ENCODE measurements around the gene CFAP73. TPM values are rescaled to one million over a fixed set of nuclear protein-coding genes. Genes with fewer than 3 reads are reported as not detected.
"Not testable (repeated sequence)": the region's sequence is repeated elsewhere in the genome, so short reads cannot be mapped to it uniquely, and the experiment has no call there.

Gene CFAP73
- total RNA-seq, 1 donor = not detected

DNA sequence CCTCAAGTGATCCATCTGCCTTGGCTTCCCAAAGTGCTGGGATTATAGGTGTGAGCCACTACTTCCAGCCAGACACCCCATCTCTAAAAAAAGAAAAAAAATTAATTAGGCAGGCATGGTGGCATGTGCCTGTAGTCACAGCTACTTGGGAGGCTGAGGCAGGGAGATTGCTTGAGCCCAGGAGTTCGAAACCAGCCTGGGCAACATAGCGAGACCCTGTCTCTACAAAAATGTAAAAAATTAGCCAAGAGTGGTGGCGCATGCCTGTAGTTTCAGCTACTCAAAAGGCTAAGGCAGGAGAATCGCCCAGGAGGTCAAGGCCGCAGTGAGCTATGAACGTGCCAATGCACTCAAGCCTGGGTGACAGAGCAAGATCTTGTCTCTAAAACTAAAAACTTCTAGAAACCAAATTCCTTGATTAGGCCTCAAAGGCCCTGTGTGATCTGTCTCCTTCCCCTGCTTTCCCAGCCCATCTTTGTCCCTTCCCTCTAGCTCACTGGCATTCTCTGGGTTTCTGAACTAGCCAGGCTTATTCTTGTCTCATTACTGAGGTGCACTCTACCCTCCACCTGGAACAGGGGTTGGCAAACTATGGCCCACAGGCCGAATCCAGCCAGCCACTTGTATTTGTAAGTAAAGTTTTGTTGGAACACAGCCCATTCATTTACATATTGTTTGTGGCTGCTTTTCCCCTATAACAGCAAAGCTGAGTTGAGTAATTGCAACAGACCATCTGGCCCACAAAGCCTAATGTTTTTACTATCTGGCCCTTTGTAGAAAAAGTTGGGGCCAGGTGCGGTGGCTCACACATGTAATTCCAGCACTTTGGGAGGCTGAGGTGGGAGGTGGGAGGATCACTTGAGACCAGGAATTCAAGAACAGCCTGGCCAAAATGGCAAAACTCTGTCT, 54.6 kb downstream of the CFAP73 start:
- H3K4me2 ChIP-seq (ENCODE audit: insufficient read depth, low read length) = no peak overlapping the region
- H3K27me3 ChIP-seq (ENCODE audit: insufficient read depth, low read length) = no peaks in the 10 kb centered on the region
- TF ChIP-seq, protein P1, sequence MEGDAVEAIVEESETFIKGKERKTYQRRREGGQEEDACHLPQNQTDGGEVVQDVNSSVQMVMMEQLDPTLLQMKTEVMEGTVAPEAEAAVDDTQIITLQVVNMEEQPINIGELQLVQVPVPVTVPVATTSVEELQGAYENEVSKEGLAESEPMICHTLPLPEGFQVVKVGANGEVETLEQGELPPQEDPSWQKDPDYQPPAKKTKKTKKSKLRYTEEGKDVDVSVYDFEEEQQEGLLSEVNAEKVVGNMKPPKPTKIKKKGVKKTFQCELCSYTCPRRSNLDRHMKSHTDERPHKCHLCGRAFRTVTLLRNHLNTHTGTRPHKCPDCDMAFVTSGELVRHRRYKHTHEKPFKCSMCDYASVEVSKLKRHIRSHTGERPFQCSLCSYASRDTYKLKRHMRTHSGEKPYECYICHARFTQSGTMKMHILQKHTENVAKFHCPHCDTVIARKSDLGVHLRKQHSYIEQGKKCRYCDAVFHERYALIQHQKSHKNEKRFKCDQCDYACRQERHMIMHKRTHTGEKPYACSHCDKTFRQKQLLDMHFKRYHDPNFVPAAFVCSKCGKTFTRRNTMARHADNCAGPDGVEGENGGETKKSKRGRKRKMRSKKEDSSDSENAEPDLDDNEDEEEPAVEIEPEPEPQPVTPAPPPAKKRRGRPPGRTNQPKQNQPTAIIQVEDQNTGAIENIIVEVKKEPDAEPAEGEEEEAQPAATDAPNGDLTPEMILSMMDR (IDR thresholded peaks at IDR 0.05; ENCODE audit: extremely low read depth, low read depth, low read length) = no peak
- H3K27ac ChIP-seq (ENCODE audit: low read depth, low read length) = no peak overlapping the region
- H3K4me3 ChIP-seq (ENCODE audit: insufficient read depth, low read length) = no peak overlapping the region
- H3K4me1 ChIP-seq (ENCODE audit: insufficient read depth, low read length) = no peaks in the 10 kb centered on the region
- no peaks in the 10 kb centered on the region for H3K36me3 ChIP-seq (ENCODE audit: insufficient read depth, low read length)
- H4K20me1 ChIP-seq (ENCODE audit: insufficient read depth, low read length) = no peaks in the 10 kb centered on the region
- H2AFZ ChIP-seq (ENCODE audit: low read length) = no peak overlapping the region
- DNase-seq (ENCODE audit: insufficient read length, low spot score, missing footprints) = no peak
- no peaks in the 10 kb centered on the region for H3K9me3 ChIP-seq (ENCODE audit: low read depth, low read length)
- H3K79me2 ChIP-seq (ENCODE audit: insufficient read depth, low read length) = no peaks in the 10 kb centered on the region

DNA sequence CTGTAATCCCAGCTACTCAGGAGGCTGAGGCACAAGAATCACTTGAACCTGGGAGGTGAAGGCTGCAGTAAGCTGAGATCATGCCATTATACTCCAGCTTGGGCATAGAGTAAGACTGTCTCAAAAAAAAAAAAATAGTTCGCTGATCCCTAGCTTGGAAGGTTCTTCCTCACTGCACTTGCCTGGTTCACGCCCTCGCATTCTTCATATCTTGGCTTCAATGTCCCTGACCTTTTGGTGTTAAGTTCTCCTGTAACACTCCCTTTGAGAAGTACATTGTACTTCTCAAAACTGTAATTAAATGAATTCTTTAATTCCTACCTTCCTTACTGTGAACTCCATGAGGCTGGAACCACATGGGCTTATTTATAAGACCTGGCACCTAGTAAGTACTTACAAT, 55.3 kb downstream of the CFAP73 start:
- H3K9me3 ChIP-seq (ENCODE audit: low read depth, low read length) = no peaks in the 10 kb centered on the region
- H4K20me1 ChIP-seq (ENCODE audit: insufficient read depth, low read length) = no peaks in the 10 kb centered on the region
- no peak for DNase-seq (ENCODE audit: insufficient read length, low spot score, missing footprints)
- H3K4me3 ChIP-seq (ENCODE audit: insufficient read depth, low read length) = no peak overlapping the region
- H3K27me3 ChIP-seq (ENCODE audit: insufficient read depth, low read length) = no peaks in the 10 kb centered on the region
- TF ChIP-seq, protein P1 (IDR thresholded peaks at IDR 0.05; ENCODE audit: extremely low read depth, low read depth, low read length) = no peak
- no peak overlapping the region for H2AFZ ChIP-seq (ENCODE audit: low read length)
- no peak overlapping the region for H3K27ac ChIP-seq (ENCODE audit: low read depth, low read length)
- no peaks in the 10 kb centered on the region for H3K79me2 ChIP-seq (ENCODE audit: insufficient read depth, low read length)
- H3K4me2 ChIP-seq (ENCODE audit: insufficient read depth, low read length) = no peak overlapping the region
- H3K4me1 ChIP-seq (ENCODE audit: insufficient read depth, low read length) = no peaks in the 10 kb centered on the region
- H3K36me3 ChIP-seq (ENCODE audit: insufficient read depth, low read length) = no peaks in the 10 kb centered on the region

DNA sequence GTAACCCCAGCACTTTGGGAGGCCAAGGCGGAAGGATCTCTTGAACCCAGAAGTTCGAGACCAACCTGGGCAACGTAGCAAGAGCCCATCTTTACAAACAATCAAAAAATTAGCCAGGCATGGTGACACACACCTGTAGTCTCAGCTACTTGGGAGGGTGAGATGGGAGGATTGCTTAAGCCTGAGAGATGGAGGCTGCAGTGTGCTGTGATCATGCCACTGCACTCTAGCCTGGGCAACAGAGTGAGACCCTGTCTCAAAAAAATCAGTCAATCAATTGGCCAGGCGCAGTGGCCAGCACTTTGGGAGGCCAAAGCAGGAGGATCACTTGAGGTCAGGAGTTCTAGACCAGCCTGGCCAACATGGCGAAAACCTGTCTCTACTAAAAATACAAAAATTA, 57.3 kb downstream of the CFAP73 start:
- H3K27me3 ChIP-seq (ENCODE audit: insufficient read depth, low read length); H3K4me1 ChIP-seq (ENCODE audit: insufficient read depth, low read length); H3K36me3 ChIP-seq (ENCODE audit: insufficient read depth, low read length); H2AFZ ChIP-seq (ENCODE audit: low read length); H3K4me2 ChIP-seq (ENCODE audit: insufficient read depth, low read length); DNase-seq (ENCODE audit: insufficient read length, low spot score, missing footprints); H3K4me3 ChIP-seq (ENCODE audit: insufficient read depth, low read length); H4K20me1 ChIP-seq (ENCODE audit: insufficient read depth, low read length); H3K27ac ChIP-seq (ENCODE audit: low read depth, low read length); H3K79me2 ChIP-seq (ENCODE audit: insufficient read depth, low read length); H3K9me3 ChIP-seq (ENCODE audit: low read depth, low read length): not testable (repeated sequence)

DNA sequence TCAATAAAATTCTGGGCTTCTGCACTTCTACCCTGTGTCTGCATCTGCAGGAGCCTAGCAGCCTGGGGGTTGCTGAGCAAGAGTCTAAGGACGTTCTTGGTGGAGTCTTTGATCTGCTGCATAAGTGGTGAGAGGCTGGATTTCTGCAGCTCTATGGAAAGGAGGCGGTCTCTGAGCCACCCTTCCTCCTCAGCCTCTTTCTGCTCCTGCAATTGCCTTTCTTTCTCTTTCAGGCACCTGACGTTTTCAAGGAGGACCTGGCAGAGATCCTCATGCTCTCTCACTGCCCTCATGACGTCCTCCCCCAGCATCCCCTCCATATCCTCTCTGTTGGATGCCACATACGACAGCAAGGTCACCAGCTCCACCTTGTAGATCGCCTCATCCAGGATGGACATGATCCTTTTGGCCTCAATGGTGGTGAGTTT, 58.1 kb downstream of the CFAP73 start:
- Histone ChIP-seq H3K4me3 (ENCODE audit: insufficient read depth, low read length) (no peak overlapping the region), H3K79me2 (ENCODE audit: insufficient read depth, low read length) (no peaks in the 10 kb centered on the region), H3K27me3 (ENCODE audit: insufficient read depth, low read length) (no peaks in the 10 kb centered on the region), H3K36me3 (ENCODE audit: insufficient read depth, low read length) (no peaks in the 10 kb centered on the region), H3K27ac (ENCODE audit: low read depth, low read length) (no peak overlapping the region), H2AFZ (ENCODE audit: low read length) (no peak overlapping the region), H3K4me2 (ENCODE audit: insufficient read depth, low read length) (no peak overlapping the region), H3K4me1 (ENCODE audit: insufficient read depth, low read length) (no peaks in the 10 kb centered on the region), H3K9me3 (ENCODE audit: low read depth, low read length) (no peaks in the 10 kb centered on the region), H4K20me1 (ENCODE audit: insufficient read depth, low read length) (no peaks in the 10 kb centered on the region)
- DNase-seq (ENCODE audit: insufficient read length, low spot score, missing footprints) = no peak
- TF ChIP-seq, protein P1 (IDR thresholded peaks at IDR 0.05; ENCODE audit: extremely low read depth, low read depth, low read length) = no peak
